MCF 10A (cell line): ENCODE measurements around the gene ZNRF3. TPM values are rescaled to one million over a fixed set of nuclear protein-coding genes. Genes with fewer than 3 reads are reported as not detected.

Experiments
- BruUV-seq: library from RNA; stranded (reverse); fragments of 400-500 nt; replicated peaks from 2 replicates; lab custom pipeline; 2021; lab: Mats Ljungman, UMichigan
- CTCF ChIA-PET: fragments of 300-600 bp; sonication (Branson Sonifier 250); formaldehyde crosslinking; extraction: SDS; loops from one replicate; lab custom pipeline; 2021; ENCODE audit warnings: antibody characterized with exemption, inconsistent platforms; lab: Yijun Ruan, JAX
- POLR2A ChIA-PET: fragments of 300-600, 350-650 bp; sonication (Branson Sonifier 250); formaldehyde crosslinking; extraction: SDS; loops from one replicate; lab custom pipeline; 2020; ENCODE audit warnings: antibody characterized with exemption, inconsistent platforms; lab: Yijun Ruan, JAX
- DNase-seq: peaks from one replicate; pipeline ENCODE4 v3.0.0-alpha.2; 2018; ENCODE audit not compliant: unreplicated experiment
- H3K27ac Mint-ChIP-seq: one replicate; pipeline ENCODE4 v1.8.0; 2022; ENCODE audit warnings: mild to moderate bottlenecking, low read depth, mixed read lengths; ENCODE audit not compliant: unreplicated experiment
- H3K27me3 Mint-ChIP-seq: one replicate; pipeline ENCODE4 v1.8.0; 2022; ENCODE audit warnings: mixed read lengths; ENCODE audit not compliant: insufficient read depth, unreplicated experiment
- H3K36me3 Mint-ChIP-seq: one replicate; pipeline ENCODE4 v1.8.0; 2022; ENCODE audit warnings: mild to moderate bottlenecking, moderate library complexity, mixed read lengths; ENCODE audit not compliant: insufficient read depth, unreplicated experiment
- H3K4me1 Mint-ChIP-seq: one replicate; pipeline ENCODE4 v1.8.0; 2022; ENCODE audit warnings: mixed read lengths; ENCODE audit not compliant: insufficient read depth, unreplicated experiment
- H3K4me3 Mint-ChIP-seq: one replicate; pipeline ENCODE4 v1.8.0; 2022; ENCODE audit warnings: mild to moderate bottlenecking, moderate library complexity, mixed read lengths; ENCODE audit not compliant: unreplicated experiment
- H3K9me3 Mint-ChIP-seq: one replicate; pipeline ENCODE4 v1.8.0; 2022; ENCODE audit warnings: mixed read lengths; ENCODE audit not compliant: unreplicated experiment
- intact Hi-C: fragments of 100-400 bp; cut with micrococcal nuclease; formaldehyde crosslinking; loops from 2 replicates; pipeline ENCODE4 v1.14.1; 2022
- total RNA-seq: library from RNA; stranded (reverse); gene quantifications from 2 replicates; pipeline ENCODE4 v1.2.3, GENCODE V29; 2022
- TF ChIP-seq, protein P1 (sequence below): fragments of 200-600 bp; IDR thresholded peaks from one replicate; pipeline ENCODE4 v1.8.0; 2022; ENCODE audit warnings: antibody characterized with exemption, mild to moderate bottlenecking; ENCODE audit not compliant: unreplicated experiment

ZNRF3 gene
- total RNA-seq, 1 experiment from 2014 or later, result 7.1 TPM

GRCh38 chr22:29012952-29013351 is 129.6 kb downstream of the ZNRF3 start:
- no peaks in the 10 kb centered on the region for H3K27me3 Mint-ChIP-seq
- H3K4me1 Mint-ChIP-seq, result no peaks in the 10 kb centered on the region

GRCh38 chr22:29014293-29014692 is 130.9 kb downstream of the ZNRF3 start:
- POLR2A ChIA-PET, result no interaction called here
- Mint-ChIP-seq H3K9me3 (peaks cover 11% of the 10 kb centered on the region), H3K4me3 (no peak overlapping the region), H3K27me3 (no peaks in the 10 kb centered on the region), H3K27ac (no peak overlapping the region), H3K36me3 (peaks cover 5% of the 10 kb centered on the region), H3K4me1 (no peaks in the 10 kb centered on the region)
- CTCF ChIA-PET, result interaction anchor here (1.1 to 2.3 kb wide), 3 partner anchors 10 to 186 kb away, joined by 3 to 6 read pairs (median 5); no protein-coding TSS in a partner anchor
- TF ChIP-seq, protein P1, sequence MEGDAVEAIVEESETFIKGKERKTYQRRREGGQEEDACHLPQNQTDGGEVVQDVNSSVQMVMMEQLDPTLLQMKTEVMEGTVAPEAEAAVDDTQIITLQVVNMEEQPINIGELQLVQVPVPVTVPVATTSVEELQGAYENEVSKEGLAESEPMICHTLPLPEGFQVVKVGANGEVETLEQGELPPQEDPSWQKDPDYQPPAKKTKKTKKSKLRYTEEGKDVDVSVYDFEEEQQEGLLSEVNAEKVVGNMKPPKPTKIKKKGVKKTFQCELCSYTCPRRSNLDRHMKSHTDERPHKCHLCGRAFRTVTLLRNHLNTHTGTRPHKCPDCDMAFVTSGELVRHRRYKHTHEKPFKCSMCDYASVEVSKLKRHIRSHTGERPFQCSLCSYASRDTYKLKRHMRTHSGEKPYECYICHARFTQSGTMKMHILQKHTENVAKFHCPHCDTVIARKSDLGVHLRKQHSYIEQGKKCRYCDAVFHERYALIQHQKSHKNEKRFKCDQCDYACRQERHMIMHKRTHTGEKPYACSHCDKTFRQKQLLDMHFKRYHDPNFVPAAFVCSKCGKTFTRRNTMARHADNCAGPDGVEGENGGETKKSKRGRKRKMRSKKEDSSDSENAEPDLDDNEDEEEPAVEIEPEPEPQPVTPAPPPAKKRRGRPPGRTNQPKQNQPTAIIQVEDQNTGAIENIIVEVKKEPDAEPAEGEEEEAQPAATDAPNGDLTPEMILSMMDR, result no peak
- no peak for DNase-seq
- BruUV-seq, result no TSS peak
- intact Hi-C loops, result no loop called here

More at GRCh38 chr22:29012952-29013351, 129.6 kb downstream of the ZNRF3 start:
- intact Hi-C loops, result no loop called here
- TF ChIP-seq, protein P1, result no peak
- Mint-ChIP-seq H3K36me3 (peaks cover 5% of the 10 kb centered on the region), H3K27ac (no peak overlapping the region), H3K4me3 (no peak overlapping the region), H3K9me3 (peaks cover 3% of the 10 kb centered on the region)
- ChIA-PET POLR2A (no interaction called here), CTCF (interaction anchor here (0.5 to 1.4 kb wide), 2 partner anchors 9 to 27 kb away, joined by 3 to 5 read pairs; no protein-coding TSS in a partner anchor)
- no peak for DNase-seq
- no TSS peak for BruUV-seq

GRCh38 chr22:29014773-29015172 is 131.4 kb downstream of the ZNRF3 start:
- DNase-seq, result no peak
- Mint-ChIP-seq H3K4me1 (no peaks in the 10 kb centered on the region), H3K4me3 (no peak overlapping the region), H3K27me3 (no peaks in the 10 kb centered on the region), H3K27ac (no peak overlapping the region), H3K9me3 (peaks cover 11% of the 10 kb centered on the region), H3K36me3 (peaks cover 5% of the 10 kb centered on the region)
- no TSS peak for BruUV-seq
- TF ChIP-seq, protein P1, result no peak
- POLR2A ChIA-PET, result no interaction called here
- CTCF ChIA-PET, result interaction anchor here (1.0 to 2.3 kb wide), 3 partner anchors 25 to 186 kb away, joined by 3 to 6 read pairs (median 3); no protein-coding TSS in a partner anchor
- intact Hi-C loops, result no loop called here

- Mint-ChIP-seq H3K27me3 (no peaks in the 10 kb centered on the region), H3K27ac (no peak overlapping the region), H3K9me3 (peaks cover 11% of the 10 kb centered on the region), H3K4me1 (no peaks in the 10 kb centered on the region), H3K36me3 (no peaks in the 10 kb centered on the region), H3K4me3 (no peak overlapping the region)
- POLR2A ChIA-PET, result no interaction called here
- intact Hi-C loops, result no loop called here
- DNase-seq, result no peak
- no TSS peak for BruUV-seq
- CTCF ChIA-PET, result interaction anchor here (1.1 to 2.3 kb wide), 2 partner anchors 26 to 229 kb away, joined by 3 to 6 read pairs; no protein-coding TSS in a partner anchor
- TF ChIP-seq, protein P1, result no peak
Observed at GRCh38 chr22:29016067-29016938, 132.9 kb downstream of the ZNRF3 start.
